GM12875 (cell line): ENCODE measurements around the gene GADD45G.

Experiments used
- H3K4me3 ChIP-seq: one replicate; pipeline ENCODE4 v1.5.1; 2011; ENCODE audit warnings: low read depth, low read length, control low read depth
- CTCF ChIP-seq: IDR thresholded peaks from 2 replicates; pipeline ENCODE4 v1.5.1; 2011; ENCODE audit warnings: low read depth, mild to moderate bottlenecking, control low read depth, inconsistent platforms, low read length, moderate library complexity, borderline replicate concordance; ENCODE audit not compliant: insufficient read depth

The GADD45G gene

DNA sequence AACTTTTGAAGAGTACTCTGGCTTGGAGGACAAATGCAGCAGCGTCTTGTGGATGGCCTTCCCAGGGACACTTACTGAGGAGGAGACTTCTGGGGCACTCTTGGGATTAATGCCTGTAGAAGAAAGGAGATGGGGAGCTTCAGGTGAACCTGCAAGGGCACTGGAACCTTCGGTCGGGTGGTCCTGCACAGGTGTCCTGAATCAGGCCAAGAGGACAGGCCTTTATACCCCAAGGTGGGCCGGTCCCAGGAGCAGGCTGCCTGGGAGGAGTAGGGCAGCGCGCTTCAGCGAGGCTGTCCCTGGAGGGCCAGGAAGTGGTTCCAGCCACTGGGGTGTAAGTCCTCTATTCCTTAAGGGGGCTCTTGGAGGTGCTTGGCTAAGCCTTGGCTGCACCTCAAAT lies 27.9 kb downstream of the GADD45G start:
- H3K4me3 ChIP-seq, result no peak overlapping the region
- no peak for TF ChIP-seq CTCF

DNA sequence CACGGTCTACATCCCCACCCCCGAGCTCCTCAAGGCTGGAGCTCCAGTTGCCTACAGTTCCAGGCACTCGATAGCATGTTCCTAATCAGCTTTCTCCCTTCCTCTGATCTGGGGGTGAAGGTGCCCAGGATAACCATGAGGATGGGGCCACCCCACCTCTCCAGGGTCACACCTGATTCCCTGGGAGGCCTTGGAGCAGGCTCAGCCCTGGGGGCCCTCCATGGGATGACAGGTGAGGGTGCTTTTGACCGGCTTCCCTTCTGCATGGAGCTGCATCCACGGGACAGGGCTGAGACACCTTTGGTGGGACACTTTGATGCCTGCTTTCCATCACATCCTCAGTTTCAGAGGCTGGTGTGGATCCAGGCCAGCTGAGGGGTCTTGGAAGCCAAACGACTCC lies 28.6 kb downstream of the GADD45G start:
- no peak overlapping the region for H3K4me3 ChIP-seq
- TF ChIP-seq CTCF, result no peak

DNA sequence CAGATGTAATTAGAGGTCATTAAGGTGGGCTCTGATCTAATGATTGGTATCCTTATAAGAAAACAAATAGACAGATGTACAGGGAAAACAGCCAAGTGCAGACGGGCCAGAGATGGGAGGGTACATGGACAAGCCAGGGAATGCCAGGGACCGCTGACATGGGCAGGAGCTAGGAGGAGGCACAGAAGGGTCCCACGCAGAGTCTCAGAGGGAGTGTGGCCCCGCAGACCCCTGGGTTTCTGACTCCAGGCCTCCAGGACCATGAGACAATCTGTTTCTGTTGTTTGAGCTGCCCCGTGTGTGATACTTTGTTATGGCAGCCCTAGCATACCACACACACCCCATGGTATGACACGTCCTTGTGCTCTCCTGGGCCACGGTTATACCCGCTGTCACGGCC lies 29.1 kb downstream of the GADD45G start:
- H3K4me3 ChIP-seq, result no peak overlapping the region
- TF ChIP-seq CTCF, result no peak

DNA sequence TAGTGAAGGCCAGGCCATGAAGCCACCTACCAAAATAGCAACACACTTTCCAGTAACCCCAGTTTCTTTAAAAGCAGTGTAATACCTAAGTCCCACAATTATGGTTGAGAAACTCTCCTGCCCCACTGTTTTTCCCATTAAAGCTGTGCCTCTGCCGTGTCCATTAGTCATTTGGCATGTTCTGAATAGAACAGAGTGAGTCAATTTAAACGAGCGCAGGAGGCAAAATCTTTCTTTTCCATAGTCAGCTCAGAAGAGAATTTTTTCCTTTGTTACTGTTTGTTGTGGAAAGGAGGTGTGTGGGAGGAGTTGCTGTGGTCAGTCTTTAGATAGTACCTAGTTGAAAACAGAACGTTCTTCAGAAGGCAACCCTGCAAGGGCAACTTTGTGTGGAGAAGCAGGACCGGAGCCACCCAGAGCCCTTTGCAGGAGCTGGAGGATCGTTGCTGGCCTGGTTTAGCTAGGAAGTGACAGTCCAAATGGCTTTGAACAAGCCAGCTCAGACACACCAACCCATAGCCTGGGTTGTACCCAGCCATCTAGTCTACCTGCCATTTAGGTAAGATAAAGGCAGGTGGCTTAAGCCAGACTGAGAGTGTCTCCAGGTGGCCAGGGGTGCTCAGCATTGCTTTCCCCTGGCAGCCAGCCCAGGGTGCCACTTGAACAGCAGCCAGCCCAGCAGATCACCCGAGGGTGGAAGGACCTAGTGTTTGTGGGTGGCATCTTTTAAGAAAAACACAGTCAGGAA lies 30.4 kb downstream of the GADD45G start:
- H3K4me3 ChIP-seq, result no peak overlapping the region

GRCh38 chr9:89635816-89636215 lies 31.0 kb downstream of the GADD45G start:
- H3K4me3 ChIP-seq, result no peak overlapping the region
- no peak for TF ChIP-seq CTCF

More for the DNA sequence above, 30.4 kb downstream of the GADD45G start:
- TF ChIP-seq CTCF, result no peak

- TF ChIP-seq CTCF, result no peak
- no peak overlapping the region for H3K4me3 ChIP-seq
These were observed 33.0 kb downstream of the GADD45G start for GRCh38 chr9:89637787-89638186.

DNA sequence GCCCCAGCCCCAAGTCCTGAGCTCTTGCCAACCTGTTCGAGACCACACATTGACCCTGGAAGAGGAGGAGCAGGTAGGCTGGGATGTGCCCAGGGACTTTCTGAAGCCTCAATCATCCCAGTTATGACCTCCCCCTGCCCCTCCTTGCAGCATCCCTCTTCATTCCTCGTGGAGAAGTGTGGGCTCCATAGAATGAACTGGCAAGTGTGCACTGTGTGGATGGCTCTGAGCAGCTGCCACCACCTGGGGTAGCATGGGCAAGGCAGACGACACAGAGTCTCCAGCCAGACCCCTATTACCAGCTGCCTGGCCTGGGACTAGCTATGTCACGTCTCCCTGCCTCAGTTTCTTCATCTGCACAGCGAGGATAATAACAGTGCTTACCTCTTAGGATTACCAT lies 33.5 kb downstream of the GADD45G start:
- TF ChIP-seq CTCF, result no peak
- H3K4me3 ChIP-seq, result no peak overlapping the region
